ENCODE measurements around the gene PPP1R7.

PPP1R7 gene

GRCh38 chr2:241121008-241121407, 29.3 kb upstream of the PPP1R7 start:
- no peak for DNase-seq (ENCODE audit: low read depth, low spot score)
- in situ Hi-C loops (cut with HindIII; ENCODE audit: low sequenced_read_pairs) = no loop called here
- TF ChIP-seq CTCF (IDR thresholded peaks at IDR 0.05; ENCODE audit: low read depth, low read length) = no peak
- no peak overlapping the region for H3K4me3 ChIP-seq (ENCODE audit: low read depth, low read length)

GRCh38 chr2:241122376-241123002, 27.8 kb upstream of the PPP1R7 start:
- no peak for TF ChIP-seq CTCF (IDR thresholded peaks at IDR 0.05; ENCODE audit: low read depth, low read length)
- in situ Hi-C loops (cut with HindIII; ENCODE audit: low sequenced_read_pairs) = no loop called here
- DNase-seq (ENCODE audit: low read depth, low spot score) = no peak
- H3K4me3 ChIP-seq (ENCODE audit: low read depth, low read length) = no peak overlapping the region

- no peak for TF ChIP-seq CTCF (IDR thresholded peaks at IDR 0.05; ENCODE audit: low read depth, low read length)
- no peak for DNase-seq (ENCODE audit: low read depth, low spot score)
- H3K4me3 ChIP-seq (ENCODE audit: low read depth, low read length) = no peak overlapping the region
- in situ Hi-C loops (cut with HindIII; ENCODE audit: low sequenced_read_pairs) = no loop called here
These were observed 26.3 kb upstream of the PPP1R7 start for GRCh38 chr2:241123816-241124536.

- no peak for TF ChIP-seq CTCF (IDR thresholded peaks at IDR 0.05; ENCODE audit: low read depth, low read length)
- H3K4me3 ChIP-seq (ENCODE audit: low read depth, low read length) = no peak overlapping the region
- no peak for DNase-seq (ENCODE audit: low read depth, low spot score)
- in situ Hi-C loops (cut with HindIII; ENCODE audit: low sequenced_read_pairs) = no loop called here
These were observed 24.6 kb upstream of the PPP1R7 start for GRCh38 chr2:241125626-241126025.

- no peak for DNase-seq (ENCODE audit: low read depth, low spot score)
- no peak for TF ChIP-seq CTCF (IDR thresholded peaks at IDR 0.05; ENCODE audit: low read depth, low read length)
These were observed 24.1 kb upstream of the PPP1R7 start for GRCh38 chr2:241126201-241126611.

GRCh38 chr2:241126771-241127202, 23.5 kb upstream of the PPP1R7 start:
- no peak overlapping the region for H3K4me3 ChIP-seq (ENCODE audit: low read depth, low read length)
- no peak for DNase-seq (ENCODE audit: low read depth, low spot score)
- in situ Hi-C loops (cut with HindIII; ENCODE audit: low sequenced_read_pairs) = no loop called here
- no peak for TF ChIP-seq CTCF (IDR thresholded peaks at IDR 0.05; ENCODE audit: low read depth, low read length)

More at GRCh38 chr2:241126201-241126611, 24.1 kb upstream of the PPP1R7 start:
- in situ Hi-C loops (cut with HindIII; ENCODE audit: low sequenced_read_pairs) = no loop called here
- no peak overlapping the region for H3K4me3 ChIP-seq (ENCODE audit: low read depth, low read length)
